Endothelial cell of umbilical vein (primary cell): ENCODE measurements around the gene PLAAT2.

Experiments used
- CTCF ChIP-seq, 2 donors: IDR thresholded peaks; 1 replicate in 1 of 2; 2 replicates in 1 of 2; pipeline ENCODE4 v1.5.1; 2011; ENCODE audit warnings: low read length in 2 of 2, mild to moderate bottlenecking in 2 of 2, moderate library complexity in 2 of 2, control low read depth in 1 of 2, inconsistent platforms in 1 of 2, low read depth in 1 of 2; ENCODE audit not compliant: insufficient read depth in 1 of 2; ENCODE audit errors: extremely low read depth in 1 of 2
- EZH2 ChIP-seq: IDR thresholded peaks from 2 replicates; pipeline ENCODE4 v1.6.1; 2012; ENCODE audit warnings: borderline replicate concordance, low read depth, mild to moderate bottlenecking, moderate library complexity, low read length, inconsistent platforms; ENCODE audit not compliant: severe bottlenecking
- POLR2A ChIP-seq: IDR thresholded peaks from 2 replicates; pipeline ENCODE4 v1.6.1; 2012; ENCODE audit warnings: low read depth, mild to moderate bottlenecking, control low read depth, low read length

GRCh38 chr11:63534076-63534475 is 29.1 kb downstream of the PLAAT2 start:
- TF ChIP-seq CTCF (IDR thresholded peaks at IDR 0.05; ENCODE audit: extremely low read depth in 1 of 2, insufficient read depth in 1 of 2, low read depth in 1 of 2, low read length in 2 of 2) (no peak), POLR2A (no peak), EZH2 (no peak)
